Activated CD8-positive, alpha-beta memory T cell treated with anti-CD3 and anti-CD28 coated beads for 36 hours (primary cell): ENCODE results near the gene ANKRD24. TPM values are rescaled to one million over a fixed set of nuclear protein-coding genes. Genes with fewer than 3 reads are reported as not detected.
"Not testable (repeated sequence)": the region's sequence is repeated elsewhere in the genome, so short reads cannot be mapped to it uniquely, and the experiment has no call there.

Experiments
- CTCF ChIA-PET: fragments of 350-600 bp; sonication (Branson Sonifier 250); formaldehyde crosslinking; loops from one replicate; lab custom pipeline; 2021; ENCODE audit warnings: antibody characterized with exemption; lab: Charles Lee
- POLR2A ChIA-PET: fragments of 350-600 bp; sonication (Branson Sonifier 250); formaldehyde crosslinking; loops from one replicate; lab custom pipeline; 2021; ENCODE audit warnings: antibody characterized with exemption; lab: Charles Lee
- total RNA-seq, 2 experiments: library from RNA; stranded (reverse); gene quantifications; one replicate each; pipeline ENCODE4 v1.2.3, GENCODE V29; 2021

ANKRD24 gene
- total RNA-seq, 2 experiments from 2014 or later: 0.78 to 1.0 TPM

- ChIA-PET CTCF (no interaction called here), POLR2A (interaction anchor here (0.6 kb wide), 1 partner anchor 10 kb away, joined by 3 read pairs; no protein-coding TSS in a partner anchor)
These were observed 59.4 kb downstream of the ANKRD24 start for GRCh38 chr19:4241824-4242430.

GRCh38 chr19:4245938-4246337 lies 63.4 kb downstream of the ANKRD24 start:
- CTCF ChIA-PET: not testable (repeated sequence)
- POLR2A ChIA-PET: interaction anchor here (0.6 to 0.7 kb wide), 2 partner anchors 11 to 90 kb away, joined by 8 to 11 read pairs; no protein-coding TSS in a partner anchor

- POLR2A ChIA-PET: interaction anchor here (0.5 to 0.8 kb wide), 4 partner anchors 142 to 259 kb away, joined by 3 to 5 read pairs (median 4); no protein-coding TSS in a partner anchor
These were observed 64.5 kb downstream of the ANKRD24 start, which contains the start of gene YJU2 for GRCh38 chr19:4246767-4247593. Gene YJU2, plus strand, starts transcription at chr19:4247080. Its CDS starts 67 bp downstream, at chr19:4247147.

GRCh38 chr19:4256563-4256962 lies 74.1 kb downstream of the ANKRD24 start:
- CTCF ChIA-PET: interaction anchor here (1.4 to 5.3 kb wide), 2 partner anchors 8 to 11 kb away, joined by 3 to 19 read pairs; no protein-coding TSS in a partner anchor
- POLR2A ChIA-PET: interaction anchor here (0.6 kb wide), 1 partner anchor 318 kb away, joined by 4 read pairs; no protein-coding TSS in a partner anchor

More at GRCh38 chr19:4246767-4247593, 64.5 kb downstream of the ANKRD24 start, which contains the start of gene YJU2:
- CTCF ChIA-PET: interaction anchor here (0.6 kb wide), 1 partner anchor 100 kb away, joined by 5 read pairs; no protein-coding TSS in a partner anchor

- POLR2A ChIA-PET: interaction anchor here (0.6 kb wide), 1 partner anchor 317 kb away, joined by 4 read pairs; no protein-coding TSS in a partner anchor
These were observed 74.5 kb downstream of the ANKRD24 start for GRCh38 chr19:4257025-4257424.

GRCh38 chr19:4258181-4258580 lies 75.7 kb downstream of the ANKRD24 start:
- POLR2A ChIA-PET: no interaction called here
- CTCF ChIA-PET: interaction anchor here (0.7 to 5.3 kb wide), 2 partner anchors 9 to 27 kb away, joined by 6 to 19 read pairs; no protein-coding TSS in a partner anchor

More at GRCh38 chr19:4257025-4257424, 74.5 kb downstream of the ANKRD24 start:
- CTCF ChIA-PET: interaction anchor here (1.4 to 5.3 kb wide), 2 partner anchors 9 to 10 kb away, joined by 3 to 19 read pairs; no protein-coding TSS in a partner anchor

GRCh38 chr19:4260613-4261191 lies 78.2 kb downstream of the ANKRD24 start:
- CTCF ChIA-PET: interaction anchor here (0.6 kb wide), 2 partner anchors 68 to 235 kb away, joined by 3 read pairs; no protein-coding TSS in a partner anchor

GRCh38 chr19:4264812-4265211 lies 82.3 kb downstream of the ANKRD24 start:
- POLR2A ChIA-PET: interaction anchor here (0.5 kb wide), 1 partner anchor 117 kb away, joined by 3 read pairs; no protein-coding TSS in a partner anchor
- CTCF ChIA-PET: interaction anchor here (0.7 to 2.4 kb wide), 2 partner anchors 9 to 115 kb away, joined by 5 read pairs; no protein-coding TSS in a partner anchor

More at GRCh38 chr19:4260613-4261191, 78.2 kb downstream of the ANKRD24 start:
- POLR2A ChIA-PET: no interaction called here

- POLR2A ChIA-PET: no interaction called here
- CTCF ChIA-PET: interaction anchor here (0.7 to 3.2 kb wide), 19 partner anchors 10 to 259 kb away, joined by 3 to 47 read pairs (median 5); partner anchors contain the start of genes CHAF1A and MPND
These were observed 83.9 kb downstream of the ANKRD24 start for GRCh38 chr19:4266253-4267000.

- ChIA-PET CTCF (interaction anchor here (0.5 to 3.2 kb wide), 29 partner anchors 10 to 341 kb away, joined by 3 to 47 read pairs (median 4); partner anchors contain the start of genes CHAF1A, FSD1 and MPND), POLR2A (interaction anchor here (0.5 kb wide), 1 partner anchor 378 kb away, joined by 3 read pairs; no protein-coding TSS in a partner anchor)
These were observed 84.8 kb downstream of the ANKRD24 start for GRCh38 chr19:4267101-4267900.

- ChIA-PET POLR2A (interaction anchor here (0.5 kb wide), 1 partner anchor 379 kb away, joined by 3 read pairs; no protein-coding TSS in a partner anchor), CTCF (interaction anchor here (0.7 to 3.2 kb wide), 20 partner anchors 9 to 342 kb away, joined by 3 to 47 read pairs (median 6); partner anchors contain the start of genes FSD1 and MPND)
These were observed 85.7 kb downstream of the ANKRD24 start for GRCh38 chr19:4267901-4268815.

GRCh38 chr19:4268816-4269430 lies 86.4 kb downstream of the ANKRD24 start:
- POLR2A ChIA-PET: no interaction called here
- CTCF ChIA-PET: interaction anchor here (1.6 to 3.2 kb wide), 5 partner anchors 8 to 84 kb away, joined by 3 to 47 read pairs (median 19); no protein-coding TSS in a partner anchor

- ChIA-PET POLR2A (no interaction called here), CTCF (interaction anchor here (0.5 to 2.0 kb wide), 2 partner anchors 9 to 158 kb away, joined by 3 to 5 read pairs; no protein-coding TSS in a partner anchor)
These were observed 90.4 kb downstream of the ANKRD24 start for GRCh38 chr19:4272894-4273293.

- POLR2A ChIA-PET: not testable (repeated sequence)
These were observed 91.8 kb downstream of the ANKRD24 start for GRCh38 chr19:4274321-4274686.

More at GRCh38 chr19:4274321-4274686, 91.8 kb downstream of the ANKRD24 start:
- CTCF ChIA-PET: interaction anchor here (0.6 to 2.0 kb wide), 5 partner anchors 10 to 1455 kb away, joined by 3 to 5 read pairs (median 3); no protein-coding TSS in a partner anchor
